ENCODE results near the gene LPP. TPM values are rescaled to one million over a fixed set of nuclear protein-coding genes. Genes with fewer than 3 reads are reported as not detected.

LPP gene
- total RNA-seq, 1 experiment from 2014 or later, result 20.2 TPM

DNA sequence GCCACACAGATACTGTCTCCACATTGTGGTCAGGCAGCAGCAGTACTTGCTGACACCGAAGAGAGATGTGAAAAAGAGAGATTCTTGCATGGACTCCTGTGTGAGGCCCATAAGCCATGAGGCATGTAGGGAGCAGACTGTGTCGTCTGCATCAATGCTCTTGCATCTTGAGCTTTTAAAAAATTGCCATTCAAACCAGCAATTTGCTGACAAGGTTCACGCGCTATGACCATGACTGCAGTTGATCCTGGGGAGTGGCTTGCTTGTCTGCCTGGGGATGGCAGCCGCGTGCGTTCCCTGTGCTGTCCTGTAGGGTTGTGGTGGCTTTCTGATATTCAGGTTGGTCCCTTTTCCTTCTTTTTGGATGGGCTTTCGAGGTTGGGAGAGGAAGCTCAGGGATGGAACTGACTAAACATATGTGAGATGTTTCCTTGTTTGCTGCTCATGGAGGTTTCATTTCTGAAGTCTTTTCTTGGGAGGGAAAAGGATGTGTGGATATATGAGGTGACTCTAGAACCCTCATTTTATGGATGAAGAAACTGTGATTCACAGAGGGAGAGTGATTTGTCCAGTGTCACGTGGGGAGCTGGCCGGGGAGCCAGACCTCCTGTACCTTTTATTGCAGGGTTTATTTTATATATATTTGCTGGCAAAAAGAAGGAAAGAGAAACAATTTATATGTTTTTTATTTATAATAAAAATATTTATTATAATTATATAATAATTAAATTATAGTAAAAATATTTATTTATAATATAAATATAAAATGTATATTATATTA lies 48.6 kb downstream of the LPP start:
- peak; percentile 25 for DNase-seq (ENCODE audit: low read depth, low spot score)
- in situ Hi-C loops (cut with HindIII; ENCODE audit: low pct_unique_long_range_greater_than_20kb, low sequenced_read_pairs), result no loop called here

- no peak for DNase-seq (ENCODE audit: low read depth, low spot score)
- in situ Hi-C loops (cut with HindIII; ENCODE audit: low pct_unique_long_range_greater_than_20kb, low sequenced_read_pairs), result no loop called here
These were observed 50.6 kb downstream of the LPP start for GRCh38 chr3:188204526-188204925.

- peak; percentile 44 for DNase-seq (ENCODE audit: low read depth, low spot score)
These were observed 52.0 kb downstream of the LPP start for GRCh38 chr3:188205992-188206416.

GRCh38 chr3:188206787-188207186 lies 52.8 kb downstream of the LPP start:
- in situ Hi-C loops (cut with HindIII; ENCODE audit: low pct_unique_long_range_greater_than_20kb, low sequenced_read_pairs), result no loop called here
- no peak for DNase-seq (ENCODE audit: low read depth, low spot score)

More at GRCh38 chr3:188205992-188206416, 52.0 kb downstream of the LPP start:
- in situ Hi-C loops (cut with HindIII; ENCODE audit: low pct_unique_long_range_greater_than_20kb, low sequenced_read_pairs), result no loop called here

GRCh38 chr3:188207941-188208515 lies 54.1 kb downstream of the LPP start:
- in situ Hi-C loops (cut with HindIII; ENCODE audit: low pct_unique_long_range_greater_than_20kb, low sequenced_read_pairs), result no loop called here
- no peak for DNase-seq (ENCODE audit: low read depth, low spot score)

DNA sequence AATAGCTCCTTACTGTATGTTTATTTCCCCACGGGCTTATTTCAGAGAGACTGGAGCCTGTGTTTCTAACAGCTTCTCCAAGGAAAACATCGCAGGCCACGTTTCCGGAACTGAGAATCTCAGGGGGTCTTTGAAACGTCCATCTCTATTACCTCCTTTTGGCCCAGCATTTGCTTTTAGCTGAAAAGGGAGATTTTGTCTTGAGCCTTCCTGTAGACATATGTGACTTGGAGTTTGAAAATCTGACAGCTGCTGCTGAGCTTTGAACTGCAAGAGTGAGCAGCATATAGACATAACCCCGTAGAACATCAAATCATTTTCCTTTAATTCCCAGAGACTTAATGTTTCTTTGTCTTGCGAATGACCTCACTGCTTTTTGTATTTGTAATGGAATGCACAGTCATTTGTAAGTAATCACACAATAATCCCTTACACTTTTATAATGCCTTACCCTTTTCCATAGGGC lies 54.6 kb downstream of the LPP start:
- DNase-seq (ENCODE audit: low read depth, low spot score), result no peak
- in situ Hi-C loops (cut with HindIII; ENCODE audit: low pct_unique_long_range_greater_than_20kb, low sequenced_read_pairs), result no loop called here

- in situ Hi-C loops (cut with HindIII; ENCODE audit: low pct_unique_long_range_greater_than_20kb, low sequenced_read_pairs), result no loop called here
- no peak for DNase-seq (ENCODE audit: low read depth, low spot score)
These were observed 55.1 kb downstream of the LPP start for GRCh38 chr3:188209034-188209433.

GRCh38 chr3:188209740-188210139 lies 55.8 kb downstream of the LPP start:
- DNase-seq (ENCODE audit: low read depth, low spot score), result no peak
- in situ Hi-C loops (cut with HindIII; ENCODE audit: low pct_unique_long_range_greater_than_20kb, low sequenced_read_pairs), result no loop called here

DNA sequence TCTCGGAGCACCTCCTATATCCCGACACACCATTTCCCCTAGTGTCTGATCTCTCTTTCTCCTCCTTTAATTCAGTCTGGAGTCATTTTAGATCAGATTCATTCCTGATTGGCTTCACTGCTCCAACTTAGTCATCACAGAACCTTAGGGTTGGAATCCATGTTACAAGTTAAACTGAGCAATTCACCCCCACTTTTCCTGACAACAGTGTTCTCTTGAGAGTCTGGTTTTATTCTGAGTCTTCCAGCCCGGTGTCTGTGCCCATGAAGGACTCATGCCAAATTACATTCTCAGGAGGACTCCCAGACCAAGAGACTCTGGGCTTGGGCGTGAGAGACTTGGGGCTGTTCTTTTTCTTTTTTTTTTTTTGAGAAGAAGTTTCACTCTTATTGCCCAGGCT lies 57.5 kb downstream of the LPP start:
- DNase-seq (ENCODE audit: low read depth, low spot score), result no peak
- in situ Hi-C loops (cut with HindIII; ENCODE audit: low pct_unique_long_range_greater_than_20kb, low sequenced_read_pairs), result no loop called here

- in situ Hi-C loops (cut with HindIII; ENCODE audit: low pct_unique_long_range_greater_than_20kb, low sequenced_read_pairs), result no loop called here
- no peak for DNase-seq (ENCODE audit: low read depth, low spot score)
These were observed 58.5 kb downstream of the LPP start for GRCh38 chr3:188212308-188212969.

GRCh38 chr3:188214442-188214841 lies 60.5 kb downstream of the LPP start:
- in situ Hi-C loops (cut with HindIII; ENCODE audit: low pct_unique_long_range_greater_than_20kb, low sequenced_read_pairs), result no loop called here
- no peak for DNase-seq (ENCODE audit: low read depth, low spot score)

- no peak for DNase-seq (ENCODE audit: low read depth, low spot score)
- in situ Hi-C loops (cut with HindIII; ENCODE audit: low pct_unique_long_range_greater_than_20kb, low sequenced_read_pairs), result no loop called here
These were observed 61.2 kb downstream of the LPP start for GRCh38 chr3:188215129-188215528.

DNA sequence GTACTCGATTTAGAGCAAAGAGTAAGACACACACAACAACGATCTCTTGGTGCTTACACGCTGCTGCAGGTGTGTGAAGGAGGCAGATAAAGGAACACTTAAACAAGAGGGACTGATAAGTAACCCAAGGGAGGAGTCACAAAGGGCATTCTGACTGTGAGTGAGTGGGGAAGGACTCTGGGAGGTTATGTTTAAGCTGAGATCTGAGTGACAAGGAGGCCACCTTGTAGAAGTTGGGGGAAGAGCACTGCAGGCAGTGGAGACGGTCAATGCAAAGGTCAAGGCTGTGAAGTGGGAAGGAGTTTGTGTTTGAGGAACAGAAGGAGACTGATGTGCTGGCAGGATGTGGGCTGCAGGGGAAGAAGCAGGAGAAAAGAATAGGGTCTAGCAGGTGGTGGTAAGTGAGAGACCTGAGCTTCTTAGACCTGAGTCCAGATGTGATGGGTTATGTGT lies 63.1 kb downstream of the LPP start:
- in situ Hi-C loops (cut with HindIII; ENCODE audit: low pct_unique_long_range_greater_than_20kb, low sequenced_read_pairs), result no loop called here

GRCh38 chr3:188217726-188218125 lies 63.8 kb downstream of the LPP start:
- in situ Hi-C loops (cut with HindIII; ENCODE audit: low pct_unique_long_range_greater_than_20kb, low sequenced_read_pairs), result no loop called here
- no peak for DNase-seq (ENCODE audit: low read depth, low spot score)

More for the DNA sequence above, 63.1 kb downstream of the LPP start:
- no peak for DNase-seq (ENCODE audit: low read depth, low spot score)

DNA sequence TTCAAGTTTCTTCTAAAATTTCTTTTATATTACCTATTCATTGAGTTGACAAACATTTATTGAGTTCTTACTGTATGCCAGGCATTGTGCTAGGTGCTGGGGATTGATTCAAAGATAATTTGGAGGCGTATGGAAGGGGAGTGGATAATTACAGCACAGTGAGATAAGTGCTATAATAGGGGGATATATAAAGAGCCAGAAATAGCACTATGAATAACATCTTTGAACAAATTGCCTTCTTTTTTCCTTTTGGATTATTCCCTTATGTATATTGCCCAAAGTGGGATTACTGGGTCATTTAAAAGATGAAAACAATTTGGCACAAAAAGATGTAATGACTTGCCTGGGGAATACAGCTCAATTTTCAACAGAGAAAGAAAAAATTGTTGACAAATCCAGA lies 64.6 kb downstream of the LPP start:
- in situ Hi-C loops (cut with HindIII; ENCODE audit: low pct_unique_long_range_greater_than_20kb, low sequenced_read_pairs), result no loop called here
- DNase-seq (ENCODE audit: low read depth, low spot score), result no peak

DNA sequence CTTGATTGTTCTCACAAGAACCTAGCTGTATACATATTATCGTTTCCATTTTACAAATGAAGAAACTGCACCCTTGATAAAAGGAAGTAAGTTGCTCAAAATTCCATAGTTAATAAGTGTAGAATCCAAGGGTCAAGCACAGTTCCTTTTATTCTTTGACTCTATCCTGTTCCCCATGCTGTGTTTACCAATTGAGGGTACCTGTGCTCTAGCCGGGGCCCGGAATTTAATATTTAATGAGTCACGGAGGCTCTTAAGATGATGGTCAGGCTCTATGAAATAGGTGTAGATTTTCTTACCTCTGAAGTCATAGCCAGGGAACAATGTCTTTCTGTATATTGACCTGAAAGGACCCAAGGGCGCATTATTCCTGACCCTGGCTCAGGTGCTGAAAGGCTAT lies 65.2 kb downstream of the LPP start:
- in situ Hi-C loops (cut with HindIII; ENCODE audit: low pct_unique_long_range_greater_than_20kb, low sequenced_read_pairs), result no loop called here
- no peak for DNase-seq (ENCODE audit: low read depth, low spot score)

- in situ Hi-C loops (cut with HindIII; ENCODE audit: low pct_unique_long_range_greater_than_20kb, low sequenced_read_pairs), result no loop called here
- no peak for DNase-seq (ENCODE audit: low read depth, low spot score)
These were observed 66.3 kb downstream of the LPP start for GRCh38 chr3:188220097-188220788.

All from SK-MEL-5 (cell line).